ENCODE results near the gene DMP1.

DMP1 gene

GRCh38 chr4:87622303-87622702 is 27.8 kb upstream of the DMP1 start:
- no peak overlapping the region for H3K4me3 ChIP-seq (ENCODE audit: low read depth, low read length)
- TF ChIP-seq CTCF (IDR thresholded peaks at IDR 0.05; ENCODE audit: low read depth, low read length): no peak

- no peak overlapping the region for H3K4me3 ChIP-seq (ENCODE audit: low read depth, low read length)
- TF ChIP-seq CTCF (IDR thresholded peaks at IDR 0.05; ENCODE audit: low read depth, low read length): no peak
Measured at GRCh38 chr4:87624698-87625097, 25.4 kb upstream of the DMP1 start.

GRCh38 chr4:87631668-87632067 is 18.4 kb upstream of the DMP1 start:
- no peak overlapping the region for H3K4me3 ChIP-seq (ENCODE audit: low read depth, low read length)
- TF ChIP-seq CTCF (IDR thresholded peaks at IDR 0.05; ENCODE audit: low read depth, low read length): no peak

- H3K4me3 ChIP-seq (ENCODE audit: low read depth, low read length): no peak overlapping the region
- no peak for TF ChIP-seq CTCF (IDR thresholded peaks at IDR 0.05; ENCODE audit: low read depth, low read length)
Measured at GRCh38 chr4:87632469-87632868, 17.6 kb upstream of the DMP1 start.

GRCh38 chr4:87633243-87633642 is 16.8 kb upstream of the DMP1 start:
- no peak for TF ChIP-seq CTCF (IDR thresholded peaks at IDR 0.05; ENCODE audit: low read depth, low read length)
- no peak overlapping the region for H3K4me3 ChIP-seq (ENCODE audit: low read depth, low read length)

GRCh38 chr4:87644286-87644685 is 5.8 kb upstream of the DMP1 start:
- TF ChIP-seq CTCF (IDR thresholded peaks at IDR 0.05; ENCODE audit: low read depth, low read length): no peak
- H3K4me3 ChIP-seq (ENCODE audit: low read depth, low read length): no peak overlapping the region

GRCh38 chr4:87650938-87651337 is 858 bp downstream of the DMP1 start:
- no peak for TF ChIP-seq CTCF (IDR thresholded peaks at IDR 0.05; ENCODE audit: low read depth, low read length)
- no peak overlapping the region for H3K4me3 ChIP-seq (ENCODE audit: low read depth, low read length)
